PC-3 (cell line): ENCODE data around the gene C1QTNF9. TPM values are rescaled to one million over a fixed set of nuclear protein-coding genes. Genes with fewer than 3 reads are reported as not detected.
"Not testable (repeated sequence)": the region's sequence is repeated elsewhere in the genome, so short reads cannot be mapped to it uniquely, and the experiment has no call there.

ENCODE experiments used
- ATAC-seq: fragments of 200-7000 bp; cut with Tn5 transposase; 2 replicates; pipeline ENCODE4 v1.9.1; 2020; ENCODE audit warnings: mild to moderate bottlenecking, moderate library complexity
- BruUV-seq: library from RNA; stranded (reverse); fragments of 400-500 nt; replicated peaks from 2 replicates; lab custom pipeline; 2021; lab: Mats Ljungman, UMichigan
- CTCF ChIA-PET: fragments of 300-600 bp; sonication (Branson Sonifier 250); formaldehyde crosslinking; loops from one replicate; lab custom pipeline; 2022; ENCODE audit warnings: antibody characterized with exemption; lab: Charles Lee
- POLR2A ChIA-PET: fragments of 300-600 bp; sonication (Branson Sonifier 250); formaldehyde crosslinking; loops from one replicate; lab custom pipeline; 2022; ENCODE audit warnings: antibody characterized with exemption; ENCODE audit not compliant: unreplicated experiment; lab: Charles Lee
- DNase-seq: peaks from one replicate; pipeline ENCODE4 v3.0.0-alpha.2; 2015
- H2AFZ ChIP-seq: fragments of 300-600 bp; sonication (generic); 2 replicates; pipeline ENCODE4 v1.6.0; 2016; ENCODE audit warnings: antibody characterized with exemption, low read length
- H3F3A ChIP-seq: fragments of 300-600 bp; sonication (generic); one replicate; pipeline ENCODE4 v1.6.0; 2017; ENCODE audit warnings: antibody characterized with exemption, low read length, control low read depth, mild to moderate bottlenecking; ENCODE audit not compliant: unreplicated experiment
- H3K27ac ChIP-seq: fragments of 300-600 bp; sonication (generic); 2 replicates; pipeline ENCODE4 v1.5.1; 2016; ENCODE audit warnings: mild to moderate bottlenecking, low read length
- H3K27me3 ChIP-seq: fragments of 300-600 bp; sonication (generic); 2 replicates; pipeline ENCODE4 v1.6.1; 2016; ENCODE audit warnings: low read length, mixed read lengths
- H3K36me3 ChIP-seq: fragments of 300-600 bp; sonication (generic); 2 replicates; pipeline ENCODE4 v1.6.1; 2016; ENCODE audit warnings: low read depth, mixed run types, low read length, mixed read lengths
- H3K4me1 ChIP-seq: fragments of 300-600 bp; sonication (generic); 2 replicates; pipeline ENCODE4 v1.5.1; 2016; ENCODE audit warnings: low read length; ENCODE audit not compliant: insufficient read depth
- H3K4me2 ChIP-seq: fragments of 300-600 bp; sonication (generic); 2 replicates; pipeline ENCODE4 v1.6.0; 2016; ENCODE audit warnings: low read length
- H3K4me3 ChIP-seq: fragments of 300-600 bp; sonication (generic); 2 replicates; pipeline ENCODE4 v1.5.1; 2016; ENCODE audit warnings: mild to moderate bottlenecking, low read length, mixed read lengths
- H3K79me2 ChIP-seq: fragments of 300-600 bp; sonication (generic); 2 replicates; pipeline ENCODE4 v1.6.1; 2017; ENCODE audit warnings: low read length, mixed read lengths
- H3K9ac ChIP-seq: fragments of 300-600 bp; sonication (generic); 2 replicates; pipeline ENCODE4 v1.6.0; 2016; ENCODE audit warnings: mild to moderate bottlenecking, low read length
- H3K9me2 ChIP-seq: fragments of 300-600 bp; sonication (generic); replicated peaks from 2 replicates; pipeline ENCODE4 v1.6.1; 2016; ENCODE audit warnings: mixed run types, low read length, mixed read lengths
- H3K9me3 ChIP-seq: fragments of 300-600 bp; sonication (generic); 2 replicates; pipeline ENCODE4 v1.6.1; 2016; ENCODE audit warnings: low read length, mixed read lengths
- H4K20me1 ChIP-seq: fragments of 300-600 bp; sonication (generic); 2 replicates; pipeline ENCODE4 v1.6.1; 2016; ENCODE audit warnings: low read length, mixed read lengths
- CTCF ChIP-seq: fragments of 300-600 bp; sonication (generic); conservative IDR thresholded peaks from 2 replicates; pipeline ENCODE4 v1.5.1; 2017; ENCODE audit warnings: antibody characterized with exemption, low read depth, mild to moderate bottlenecking, low read length
- EZH2 ChIP-seq: fragments of 300-600 bp; sonication (generic); IDR thresholded peaks from one replicate; pipeline ENCODE4 v1.6.1; 2017; ENCODE audit warnings: antibody characterized with exemption, mild to moderate bottlenecking, low read length; ENCODE audit not compliant: unreplicated experiment
- EZH2phosphoT487 ChIP-seq: fragments of 300-600 bp; sonication (generic); IDR thresholded peaks from 2 replicates; pipeline ENCODE4 v1.6.1; 2018; ENCODE audit warnings: mild to moderate bottlenecking, antibody characterized with exemption, low read length, borderline replicate concordance
- intact Hi-C: fragments of 100-400 bp; cut with micrococcal nuclease; formaldehyde crosslinking; loops from 2 replicates; pipeline ENCODE4 v1.9.0; 2023
- total RNA-seq: library from RNA; depleted of rRNA; stranded (reverse); fragments of >200 nt; gene quantifications from 2 replicates; pipeline ENCODE4 v1.2.3, GENCODE V29; 2014

The C1QTNF9 gene
- total RNA-seq, 1 experiment from 2014 or later = 0.11 TPM

- H3K27ac ChIP-seq, H4K20me1 ChIP-seq, H3K4me3 ChIP-seq, H3K9me2 ChIP-seq, H3K9ac ChIP-seq, H3K9me3 ChIP-seq, H3K4me2 ChIP-seq, H3K36me3 ChIP-seq, POLR2A ChIA-PET, H2AFZ ChIP-seq, H3K79me2 ChIP-seq, CTCF ChIA-PET, BruUV-seq, H3K4me1 ChIP-seq, H3F3A ChIP-seq, ATAC-seq, H3K27me3 ChIP-seq, DNase-seq: not testable (repeated sequence)
- intact Hi-C loops = loop anchor here (5.0 to 10.0 kb wide), 2 partner anchors 91 to 233 kb away; no protein-coding TSS in a partner anchor
Observed at GRCh38 chr13:24321416-24321815, 12.0 kb downstream of the C1QTNF9 start.

- H4K20me1 ChIP-seq, H3K27ac ChIP-seq, H3K36me3 ChIP-seq, H3K9me2 ChIP-seq, H3K9me3 ChIP-seq, H3F3A ChIP-seq, H3K4me3 ChIP-seq, H3K27me3 ChIP-seq, POLR2A ChIA-PET, H3K9ac ChIP-seq, H3K4me2 ChIP-seq, CTCF ChIA-PET, BruUV-seq, H2AFZ ChIP-seq, H3K79me2 ChIP-seq, H3K4me1 ChIP-seq: not testable (repeated sequence)
- intact Hi-C loops = loop anchor here (5.0 to 10.0 kb wide), 2 partner anchors 90 to 232 kb away; no protein-coding TSS in a partner anchor
- DNase-seq (peak; percentile 23), ATAC-seq (peak; percentile 94)
- TF ChIP-seq CTCF = peak; percentile 67
Observed at GRCh38 chr13:24322470-24322869, 13.1 kb downstream of the C1QTNF9 start.

- no peak overlapping the region for H3K9ac ChIP-seq
- no peaks in the 10 kb centered on the region for H3K4me1 ChIP-seq
- no peak for ATAC-seq
- no peaks in the 10 kb centered on the region for H3K9me2 ChIP-seq
- H3K27me3 ChIP-seq = no peaks in the 10 kb centered on the region
- intact Hi-C loops = loop anchor here (5.0 to 10.0 kb wide), 2 partner anchors 89 to 232 kb away; no protein-coding TSS in a partner anchor
- H3K36me3 ChIP-seq = no peaks in the 10 kb centered on the region
- ChIA-PET CTCF (no interaction called here), POLR2A (no interaction called here)
- no peaks in the 10 kb centered on the region for H3F3A ChIP-seq
- H3K79me2 ChIP-seq = no peaks in the 10 kb centered on the region
- DNase-seq = no peak
- H3K27ac ChIP-seq = no peak overlapping the region
- no peak for TF ChIP-seq EZH2phosphoT487
- no peak for TF ChIP-seq CTCF
- no peak for TF ChIP-seq EZH2
- H3K4me3 ChIP-seq = no peak overlapping the region
- no peaks in the 10 kb centered on the region for H4K20me1 ChIP-seq
- H3K4me2 ChIP-seq = no peak overlapping the region
- no peak overlapping the region for H2AFZ ChIP-seq
- H3K9me3 ChIP-seq = no peaks in the 10 kb centered on the region
- BruUV-seq = no TSS peak
Observed at GRCh38 chr13:24323036-24323738, 13.8 kb downstream of the C1QTNF9 start.
